ENCODE data around the gene NBEAL2. TPM values are rescaled to one million over a fixed set of nuclear protein-coding genes. Genes with fewer than 3 reads are reported as not detected.

Gene NBEAL2
- total RNA-seq, 2 experiments from 2014 or later, result 79.6 to 82.9 TPM

GRCh38 chr3:46991406-46992165, 12.1 kb downstream of the NBEAL2 start:
- ChIA-PET POLR2A (interaction anchor here (1.0 kb wide), 1 partner anchor 12 kb away, joined by 3 read pairs; the partner anchor contains the start of gene NBEAL2), CTCF (interaction anchor here (1.3 kb wide), 1 partner anchor 15 kb away, joined by 4 read pairs; no protein-coding TSS in a partner anchor)

DNA sequence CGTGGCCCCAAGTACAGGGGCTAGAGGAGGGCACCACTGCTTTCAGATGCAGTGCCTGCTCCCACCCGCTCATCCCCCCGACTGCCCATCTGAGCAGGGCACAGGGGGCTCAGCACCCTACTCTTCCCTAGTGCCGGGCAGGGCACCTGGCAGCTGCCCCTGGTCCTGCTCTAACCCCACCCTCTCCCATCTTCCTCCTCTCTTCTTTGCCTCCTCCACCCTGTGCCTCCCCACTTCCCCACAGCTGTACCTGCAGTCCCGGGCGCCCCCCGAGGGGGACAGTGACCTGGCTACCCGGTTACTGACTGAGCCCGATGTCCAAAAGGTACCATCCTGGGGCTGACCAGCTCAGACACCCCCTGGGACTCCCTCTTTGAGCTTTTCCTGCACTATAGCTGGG, 12.8 kb downstream of the NBEAL2 start:
- ChIA-PET CTCF (interaction anchor here (1.3 kb wide), 1 partner anchor 14 kb away, joined by 4 read pairs; no protein-coding TSS in a partner anchor), POLR2A (interaction anchor here (1.0 kb wide), 1 partner anchor 12 kb away, joined by 3 read pairs; the partner anchor contains the start of gene NBEAL2)

DNA sequence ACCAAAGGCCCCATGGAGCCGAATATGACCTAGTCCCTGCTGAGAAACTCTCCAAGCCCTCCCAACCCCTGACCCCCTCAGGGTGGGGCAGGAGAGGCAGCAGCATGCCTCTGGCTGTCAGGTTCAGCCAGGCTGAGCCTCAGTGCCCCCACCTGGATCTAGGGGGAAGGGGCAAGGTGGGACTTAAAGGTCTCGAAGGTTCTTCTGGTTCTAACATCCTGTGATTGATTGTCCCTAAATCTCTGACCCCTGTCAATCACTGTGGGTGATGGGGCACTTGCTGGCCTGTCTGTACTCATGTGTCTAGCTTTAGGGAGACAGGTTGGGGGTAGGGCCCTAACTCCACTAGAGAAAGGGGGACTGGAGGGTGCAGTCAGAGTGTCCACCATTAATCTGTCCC, 13.8 kb downstream of the NBEAL2 start:
- ChIA-PET POLR2A (interaction anchor here (0.5 kb wide), 1 partner anchor 36 kb away, joined by 3 read pairs; no protein-coding TSS in a partner anchor), CTCF (no interaction called here)

GRCh38 chr3:46993986-46994385, 14.5 kb downstream of the NBEAL2 start:
- ChIA-PET POLR2A (no interaction called here), CTCF (interaction anchor here (1.1 to 1.4 kb wide), 2 partner anchors 70 to 84 kb away, joined by 3 to 4 read pairs; no protein-coding TSS in a partner anchor)

- ChIA-PET POLR2A (interaction anchor here (0.7 to 1.3 kb wide), 2 partner anchors 12 to 79 kb away, joined by 3 to 4 read pairs; no protein-coding TSS in a partner anchor), CTCF (interaction anchor here (0.6 to 1.4 kb wide), 4 partner anchors 22 to 86 kb away, joined by 3 to 4 read pairs (median 3); no protein-coding TSS in a partner anchor)
Measured at GRCh38 chr3:46994801-46995731, 15.6 kb downstream of the NBEAL2 start.

DNA sequence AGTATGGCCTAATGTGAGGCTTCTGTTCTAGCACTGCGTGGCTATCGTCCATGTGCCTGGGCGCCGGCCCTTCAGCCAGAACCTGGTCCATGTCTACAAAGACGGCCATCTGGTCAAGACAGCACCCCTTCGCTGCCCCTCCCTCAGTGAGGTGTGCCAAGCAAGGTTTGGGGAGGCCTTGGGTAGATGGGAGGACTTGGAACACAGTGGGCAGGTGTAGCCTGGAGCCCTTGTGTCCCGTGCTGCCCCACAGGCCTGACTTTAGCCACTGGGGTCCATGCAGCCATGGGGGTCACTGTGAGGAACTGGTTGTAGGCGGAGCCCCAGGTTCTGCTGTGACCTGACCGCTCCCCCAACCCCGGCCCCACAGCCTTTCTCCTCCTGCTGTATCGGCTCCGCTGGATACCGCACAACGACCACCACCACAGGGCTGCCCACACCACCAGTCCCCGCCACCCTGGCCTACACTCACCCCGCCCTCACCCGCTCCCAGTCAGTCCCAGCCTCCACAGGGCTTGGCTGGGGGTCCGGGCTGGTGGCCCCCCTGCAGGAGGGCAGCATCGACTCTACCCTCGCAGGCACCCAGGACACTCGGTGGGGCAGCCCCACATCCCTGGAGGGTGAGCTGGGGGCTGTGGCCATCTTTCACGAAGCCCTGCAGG, 16.6 kb downstream of the NBEAL2 start:
- ChIA-PET CTCF (interaction anchor here (1.0 to 3.6 kb wide), 2 partner anchors 72 kb away, joined by 3 to 20 read pairs; no protein-coding TSS in a partner anchor), POLR2A (interaction anchor here (1.3 to 1.7 kb wide), 2 partner anchors 16 to 80 kb away, joined by 3 to 5 read pairs; no protein-coding TSS in a partner anchor)

DNA sequence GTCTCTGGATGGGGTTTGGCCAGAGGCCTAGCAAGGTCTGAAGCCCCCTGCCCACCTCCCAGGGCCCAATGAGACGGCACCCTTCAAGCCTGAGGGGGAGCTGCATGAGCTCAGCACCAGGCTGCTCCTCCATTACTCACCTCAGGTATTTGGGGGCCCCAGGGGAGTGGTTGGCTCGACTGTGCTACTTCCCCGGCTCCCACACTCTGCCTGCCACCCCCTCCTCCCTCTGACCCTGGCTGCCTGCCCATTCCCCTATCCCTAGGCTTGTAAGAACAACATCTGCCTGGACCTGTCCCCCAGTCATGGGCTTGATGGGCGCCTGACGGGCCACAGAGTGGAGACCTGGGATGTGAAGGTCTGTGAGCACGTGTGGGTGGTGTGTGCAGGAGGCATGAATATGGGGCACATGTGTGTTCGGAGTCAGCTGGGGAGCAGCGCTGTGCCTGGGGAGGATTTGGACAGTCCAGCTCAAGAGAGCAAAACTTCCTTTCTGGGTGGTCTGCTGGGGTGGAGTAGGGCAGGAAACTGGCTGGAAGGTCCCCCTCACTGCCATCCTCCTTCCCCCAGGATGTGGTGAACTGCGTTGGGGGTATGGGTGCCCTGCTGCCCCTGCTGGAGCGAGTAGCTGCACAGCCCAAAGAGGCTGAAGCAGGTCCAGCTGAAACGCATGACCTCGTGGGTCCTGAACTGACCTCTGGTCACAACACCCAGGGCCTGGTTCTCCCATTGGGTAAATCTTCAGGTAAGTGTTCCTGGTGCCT, 17.4 kb downstream of the NBEAL2 start:
- ChIA-PET POLR2A (interaction anchor here (1.7 kb wide), 1 partner anchor 17 kb away, joined by 5 read pairs; no protein-coding TSS in a partner anchor), CTCF (interaction anchor here (3.4 to 3.6 kb wide), 2 partner anchors 37 to 73 kb away, joined by 11 to 20 read pairs; no protein-coding TSS in a partner anchor)

- POLR2A ChIA-PET, result interaction anchor here (0.5 to 1.7 kb wide), 2 partner anchors 17 to 383 kb away, joined by 3 to 5 read pairs; partner anchors contain the start of gene PTPN23
- CTCF ChIA-PET, result interaction anchor here (0.8 to 3.6 kb wide), 8 partner anchors 9 to 86 kb away, joined by 3 to 20 read pairs (median 4); no protein-coding TSS in a partner anchor
Measured at GRCh38 chr3:46997453-46998091, 18.1 kb downstream of the NBEAL2 start.

GRCh38 chr3:46998121-46998851, 18.8 kb downstream of the NBEAL2 start:
- ChIA-PET POLR2A (interaction anchor here (0.5 to 1.0 kb wide), 2 partner anchors 11 to 382 kb away, joined by 3 read pairs; partner anchors contain the start of gene PTPN23), CTCF (interaction anchor here (0.6 to 3.6 kb wide), 13 partner anchors 10 to 86 kb away, joined by 3 to 20 read pairs (median 4); no protein-coding TSS in a partner anchor)

DNA sequence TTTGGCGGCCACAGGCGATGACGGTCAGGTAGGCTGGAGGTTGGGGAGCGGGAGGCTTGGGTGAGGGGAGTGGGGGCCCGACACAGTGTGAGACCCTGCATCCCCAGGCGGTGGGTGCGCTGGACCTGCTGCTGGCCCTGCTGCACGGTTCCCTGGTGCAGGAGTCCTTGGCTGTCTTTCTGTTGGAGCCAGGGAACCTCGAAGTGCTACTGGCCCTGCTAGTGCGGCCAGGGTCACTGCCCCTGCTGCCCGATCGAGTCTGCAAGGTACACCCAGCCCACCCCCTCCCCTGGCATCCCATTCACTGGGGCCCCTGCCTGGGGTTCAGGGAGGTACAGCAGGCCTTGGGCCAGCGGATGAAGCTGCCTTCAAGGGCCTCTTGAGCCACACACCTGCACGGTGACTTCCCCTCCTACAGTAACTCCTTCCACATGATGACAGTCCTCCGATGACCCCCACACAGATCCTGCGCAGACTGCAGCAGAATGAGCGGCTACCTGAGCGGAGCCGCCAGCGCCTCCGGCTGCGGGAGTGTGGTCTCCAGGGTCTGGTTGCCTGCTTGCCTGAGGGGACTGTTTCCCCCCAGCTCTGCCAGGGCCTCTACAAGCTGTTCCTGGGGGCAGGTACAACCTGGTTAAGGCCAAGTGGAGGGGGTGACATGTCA, 19.5 kb downstream of the NBEAL2 start:
- ChIA-PET POLR2A (interaction anchor here (1.0 kb wide), 1 partner anchor 12 kb away, joined by 3 read pairs; no protein-coding TSS in a partner anchor), CTCF (interaction anchor here (0.6 to 3.6 kb wide), 12 partner anchors 10 to 87 kb away, joined by 3 to 20 read pairs (median 4); no protein-coding TSS in a partner anchor)

DNA sequence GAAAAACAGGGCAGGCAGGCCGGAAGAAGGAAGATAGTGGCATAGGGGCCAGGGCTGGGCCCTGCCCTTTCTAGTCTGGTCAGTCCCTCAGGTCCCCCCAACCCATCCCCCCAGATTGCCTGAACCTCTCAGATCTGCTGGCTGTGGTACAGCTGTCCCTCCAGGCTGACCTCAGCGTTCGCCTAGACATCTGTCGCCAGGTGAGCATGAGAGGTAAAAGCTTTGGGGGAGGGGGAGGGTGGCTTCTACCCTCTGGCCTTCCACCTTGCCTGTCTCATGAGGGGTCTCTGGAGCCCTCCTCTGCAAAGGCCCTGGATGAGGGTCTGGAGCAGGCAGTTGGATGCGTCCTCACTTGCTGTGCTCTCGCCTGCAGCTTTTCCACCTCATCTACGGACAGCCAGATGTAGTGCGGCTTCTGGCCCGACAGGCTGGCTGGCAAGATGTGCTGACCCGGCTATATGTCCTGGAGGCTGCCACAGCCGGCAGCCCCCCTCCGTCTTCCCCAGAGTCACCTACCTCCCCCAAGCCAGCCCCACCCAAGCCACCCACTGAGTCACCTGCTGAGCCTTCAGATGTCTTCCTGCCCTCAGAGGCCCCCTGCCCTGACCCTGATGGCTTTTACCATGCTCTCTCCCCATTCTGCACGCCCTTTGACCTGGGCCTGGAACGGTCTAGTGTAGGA, 20.2 kb downstream of the NBEAL2 start:
- POLR2A ChIA-PET, result no interaction called here
- CTCF ChIA-PET, result interaction anchor here (0.9 to 3.6 kb wide), 6 partner anchors 11 to 80 kb away, joined by 3 to 20 read pairs (median 6); no protein-coding TSS in a partner anchor

- ChIA-PET CTCF (interaction anchor here (1.0 to 3.4 kb wide), 2 partner anchors 20 to 41 kb away, joined by 3 to 11 read pairs; no protein-coding TSS in a partner anchor), POLR2A (no interaction called here)
Measured at GRCh38 chr3:47000198-47000815, 20.8 kb downstream of the NBEAL2 start.

DNA sequence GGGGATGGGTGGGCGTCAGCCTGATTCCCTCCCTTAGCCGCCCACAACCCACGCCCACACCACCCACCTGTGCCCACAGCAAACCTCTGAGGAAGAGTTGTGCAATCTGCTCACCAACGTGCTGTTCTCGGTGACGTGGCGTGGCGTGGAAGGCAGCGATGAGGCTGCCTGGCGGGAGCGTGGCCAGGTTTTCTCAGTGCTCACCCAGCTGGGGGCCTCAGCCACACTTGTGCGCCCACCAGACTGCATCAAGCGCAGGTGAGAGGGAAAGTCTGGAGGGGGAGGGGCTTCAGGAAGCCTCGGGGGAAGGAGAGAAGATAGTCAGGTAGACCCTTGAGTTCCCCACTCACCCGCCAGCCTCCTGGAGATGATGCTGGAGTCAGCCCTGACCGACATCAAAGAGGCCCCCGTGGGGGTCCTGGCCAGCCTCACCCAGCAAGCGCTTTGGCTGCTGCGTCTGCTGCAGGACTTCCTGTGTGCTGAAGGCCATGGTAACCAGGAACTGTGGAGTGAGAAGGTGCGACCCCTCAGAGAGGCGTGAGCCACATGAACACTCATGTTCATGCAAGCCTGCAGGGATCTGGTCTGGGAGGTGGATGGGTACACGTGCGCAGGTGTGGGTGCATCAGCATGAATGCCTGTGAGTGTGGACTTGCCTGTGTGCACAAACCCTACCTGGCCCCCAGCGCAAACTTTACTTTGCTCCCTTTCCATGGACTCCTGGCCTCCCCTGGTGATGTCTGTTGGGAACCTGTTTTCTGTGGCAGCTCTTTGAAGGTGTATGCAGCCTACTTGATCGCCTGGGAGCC, 21.7 kb downstream of the NBEAL2 start:
- POLR2A ChIA-PET, result no interaction called here
- CTCF ChIA-PET, result no interaction called here

GRCh38 chr3:47001731-47002170, 22.3 kb downstream of the NBEAL2 start:
- ChIA-PET CTCF (no interaction called here), POLR2A (no interaction called here)
